NCI-H82 (cell line): Measurements from ENCODE around the gene DLG1.
A peak's percentile ranks its signal among the peaks of the same experiment; 100 is the strongest.

Experiments
- DNase-seq: peaks from one replicate; lab custom pipeline; 2025; lab: John Stamatoyannopoulos, UW

DLG1 gene

DNA sequence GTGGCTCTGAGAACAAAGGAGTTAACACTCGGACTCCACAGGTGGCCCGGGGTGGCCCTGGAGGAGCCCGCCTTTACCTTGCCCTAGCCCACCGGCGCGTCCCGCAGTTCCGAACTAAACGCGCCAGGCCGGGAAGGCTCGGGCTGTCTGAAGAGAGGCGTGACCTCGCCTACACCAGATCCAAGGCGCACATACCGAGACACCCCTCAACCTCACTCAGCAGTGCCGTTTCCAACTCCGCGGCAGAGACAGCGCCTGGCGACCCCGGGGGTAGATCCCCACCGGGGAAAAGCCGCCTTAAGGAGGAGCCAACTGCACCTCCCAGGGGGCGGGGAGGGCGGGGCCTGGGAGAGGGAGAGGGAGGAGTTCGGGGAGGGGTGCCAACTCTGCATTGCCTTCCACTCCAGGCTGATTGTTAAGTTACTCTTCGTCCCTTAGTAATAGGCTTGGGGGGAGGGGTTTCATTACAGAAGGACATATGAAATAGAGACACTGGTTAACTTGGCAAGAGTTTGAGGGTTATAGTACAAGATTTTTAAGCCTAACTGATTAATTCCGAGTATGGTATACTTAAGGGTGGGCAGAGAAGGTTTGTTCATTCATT is at the start of gene DLG1:
TSS of gene DLG1 (minus strand) at position 272 of the 604 bp plus-strand sequence. CDS start 1,408 bp downstream, outside the sequence.
- peak; percentile 99 for DNase-seq

DNA sequence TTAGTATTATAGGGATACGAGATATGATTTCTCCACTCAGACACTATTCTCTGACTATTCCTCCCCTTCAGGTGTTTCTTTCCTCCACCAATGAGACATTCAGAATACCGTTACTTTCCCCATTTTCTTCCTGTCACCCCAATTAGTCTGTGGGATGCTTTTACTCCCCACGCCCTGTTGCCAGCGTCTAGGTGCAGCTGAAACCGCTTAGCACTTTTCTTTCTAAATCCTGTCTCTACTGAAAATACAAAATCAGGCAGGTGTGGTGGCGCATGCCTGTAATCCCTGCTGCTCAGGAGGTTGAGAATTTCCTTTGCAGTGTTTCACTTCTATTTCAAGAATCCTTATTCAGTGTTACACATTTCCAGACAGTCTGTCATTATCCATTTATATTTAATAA is 49.6 kb upstream of the DLG1 start:
- DNase-seq: no peak

DNA sequence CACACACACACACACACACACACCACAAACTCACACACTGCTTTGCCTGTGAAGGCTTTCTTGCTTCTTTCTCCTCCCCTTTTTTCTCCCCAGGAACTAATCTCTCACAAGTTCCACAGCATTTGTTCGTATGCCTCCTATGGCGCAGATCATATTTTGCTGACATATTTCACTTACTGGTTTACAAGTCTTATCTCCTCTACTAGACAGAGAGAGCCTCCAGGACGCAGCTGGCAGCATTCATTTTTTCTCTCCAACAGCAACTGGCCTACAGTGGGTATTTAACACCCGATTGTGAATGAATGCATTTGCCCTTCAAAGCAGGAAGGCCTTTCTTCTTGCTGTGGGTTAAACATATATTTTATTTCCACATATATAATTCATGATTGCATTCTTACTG is 47.0 kb upstream of the DLG1 start:
- no peak for DNase-seq

DNA sequence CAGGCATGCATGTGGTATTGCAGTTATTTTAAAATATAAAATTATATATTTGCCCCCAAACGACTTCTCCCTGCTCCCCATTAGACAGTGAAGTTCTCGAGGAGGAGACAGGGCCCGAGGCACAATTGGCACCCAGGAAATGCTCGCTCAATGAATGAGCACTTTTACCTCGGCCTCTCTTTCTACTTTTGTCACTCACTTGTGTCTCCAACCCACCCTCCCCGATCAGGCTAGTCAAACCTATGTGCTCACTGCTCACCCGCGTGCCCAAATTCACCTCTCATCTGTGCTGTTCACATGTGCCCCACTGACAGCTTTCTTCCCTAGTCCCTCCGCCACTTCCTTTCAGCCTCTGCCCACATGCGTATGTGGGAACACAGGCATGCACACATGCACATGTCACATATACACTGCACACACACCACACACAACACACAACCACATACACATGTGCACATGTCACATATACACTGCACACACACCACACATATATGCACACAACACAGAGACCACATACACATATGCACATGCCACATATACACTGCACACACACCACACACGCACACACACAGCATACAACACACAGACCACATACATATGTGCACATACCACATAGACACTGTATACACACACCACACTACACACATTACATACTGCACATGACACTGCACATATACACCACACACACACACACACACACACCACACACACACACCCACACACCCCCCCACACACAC is 46.3 kb upstream of the DLG1 start:
- no peak for DNase-seq

DNA sequence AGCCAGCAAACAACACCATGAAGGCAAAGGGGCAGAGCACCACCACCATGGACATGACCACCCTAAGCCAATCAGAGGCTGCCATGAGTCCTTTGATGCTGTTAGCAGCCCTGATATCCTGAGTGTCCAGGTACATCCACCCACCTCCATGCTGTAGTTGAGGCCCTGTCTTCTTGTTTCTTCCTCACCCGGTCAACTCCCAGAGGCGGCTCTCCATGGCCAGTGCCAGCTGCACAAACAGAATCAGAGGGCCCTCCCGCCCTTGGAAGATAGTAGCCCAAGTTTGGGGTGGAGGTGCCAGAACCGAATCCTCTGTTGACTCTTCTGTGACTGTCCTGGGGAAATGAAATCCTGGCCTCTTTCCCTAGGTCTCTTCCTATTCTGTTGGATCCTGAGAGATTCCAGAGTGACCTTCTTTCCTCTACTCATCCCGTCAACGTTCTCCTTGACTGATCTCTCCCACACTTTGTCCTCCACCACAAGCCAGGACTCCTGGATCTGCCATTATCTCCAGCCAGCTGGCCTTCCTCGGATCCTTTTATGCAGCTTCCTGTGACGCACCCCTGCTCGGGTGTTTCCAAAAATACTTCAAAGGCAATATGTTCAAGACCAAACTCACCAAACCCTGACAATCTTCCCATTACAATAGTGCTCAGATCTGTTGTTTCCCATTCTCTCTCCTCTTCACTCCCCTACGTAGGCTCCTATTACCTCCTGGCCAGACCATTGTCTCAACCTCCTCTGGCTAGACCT is 45.4 kb upstream of the DLG1 start:
- DNase-seq: no peak

- no peak for DNase-seq
Measured at GRCh38 chr3:197343111-197343510, 44.7 kb upstream of the DLG1 start.

- DNase-seq: no peak
Measured at GRCh38 chr3:197340521-197340871, 42.1 kb upstream of the DLG1 start.

DNA sequence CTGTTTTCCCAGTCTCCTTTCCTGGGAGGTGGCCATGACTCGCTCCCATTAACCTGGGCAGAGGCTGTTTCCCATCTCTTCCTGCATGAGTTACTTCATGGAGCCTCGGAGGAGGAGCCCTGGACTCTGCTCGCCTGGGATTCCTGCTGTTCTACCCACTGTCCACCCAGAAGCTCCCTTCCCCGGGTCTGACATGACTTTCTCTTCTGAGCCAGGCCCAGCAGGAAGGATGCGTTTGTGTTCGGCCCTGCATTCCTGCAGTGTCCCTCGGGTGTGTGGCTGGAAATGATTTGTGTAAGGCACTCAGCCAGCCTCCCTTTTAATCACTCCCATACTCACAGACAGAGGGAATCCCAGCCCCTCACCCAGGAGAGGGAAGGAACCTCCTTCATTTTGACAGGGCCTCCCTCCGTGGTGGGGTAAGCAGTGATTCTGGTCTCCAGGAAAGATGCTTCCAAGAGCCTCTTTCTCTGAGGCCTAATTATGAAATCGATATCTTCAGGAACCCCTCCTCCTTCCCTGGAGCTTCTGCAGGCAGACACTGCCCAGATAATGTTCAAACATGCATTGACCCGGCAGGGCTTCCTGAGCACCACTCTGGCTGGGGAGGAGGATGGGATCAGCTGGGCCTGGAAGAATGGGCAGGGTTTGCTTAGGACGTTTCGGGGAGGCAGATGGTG is 41.6 kb upstream of the DLG1 start:
- DNase-seq: no peak

- DNase-seq: no peak
Measured at GRCh38 chr3:197338586-197338985, 40.2 kb upstream of the DLG1 start.

DNA sequence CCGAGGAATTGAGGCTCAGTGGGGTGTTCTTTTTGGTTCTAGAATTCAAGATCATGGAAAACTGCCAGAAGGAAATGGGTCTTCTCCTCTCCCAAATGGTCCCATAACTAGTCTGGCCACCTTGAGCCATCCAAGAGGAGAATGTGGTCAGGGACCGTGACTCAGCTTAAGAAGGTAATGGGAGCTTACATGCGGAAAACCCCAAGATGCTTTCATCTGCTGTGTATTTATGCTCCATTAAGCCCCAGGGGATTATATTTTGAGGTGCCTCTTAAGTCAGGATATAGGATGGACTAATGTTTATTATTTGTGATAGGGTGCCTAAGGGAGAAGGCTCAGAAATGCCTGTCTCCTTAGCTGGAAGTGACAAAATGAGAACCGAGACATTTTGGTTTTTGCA is 39.2 kb upstream of the DLG1 start:
- peak; percentile 47 for DNase-seq

DNA sequence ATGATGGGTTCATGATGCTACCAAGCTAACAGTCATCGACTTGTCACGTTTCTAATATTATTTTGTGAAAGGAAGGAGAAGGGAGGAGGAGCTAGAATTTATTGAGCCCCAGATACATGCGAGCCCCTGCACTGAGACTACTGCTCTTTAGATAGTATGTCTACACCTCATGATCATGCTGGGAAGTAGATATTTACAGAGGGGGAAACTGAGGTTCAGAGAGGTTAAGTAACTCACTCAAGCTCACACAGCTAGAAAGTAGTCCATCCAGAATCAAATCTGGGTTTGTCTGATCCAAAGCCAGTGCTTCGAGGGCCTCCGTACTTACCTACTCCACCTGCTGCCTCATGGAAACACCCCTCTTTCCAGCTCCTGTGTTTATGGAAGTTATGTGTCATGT is 38.8 kb upstream of the DLG1 start:
- no peak for DNase-seq

DNA sequence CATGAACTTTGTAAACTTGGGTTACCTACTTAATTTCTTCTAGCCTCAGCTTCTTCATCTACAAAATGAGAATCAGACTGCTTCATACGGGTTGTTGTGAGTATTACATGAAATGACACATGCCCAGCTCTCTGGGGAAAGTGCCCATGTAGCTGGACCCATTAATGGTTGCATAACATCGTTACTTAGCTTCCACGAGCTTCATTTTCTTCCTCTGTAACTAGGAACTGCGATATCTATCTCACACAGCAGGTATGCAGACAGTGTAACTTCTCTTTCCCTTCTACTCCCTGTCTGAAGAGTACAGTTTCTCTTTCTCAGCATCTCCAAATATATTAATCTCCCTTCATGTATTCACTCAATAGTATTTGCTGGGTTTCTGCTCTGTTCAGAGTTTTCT is 37.9 kb upstream of the DLG1 start:
- DNase-seq: no peak

DNA sequence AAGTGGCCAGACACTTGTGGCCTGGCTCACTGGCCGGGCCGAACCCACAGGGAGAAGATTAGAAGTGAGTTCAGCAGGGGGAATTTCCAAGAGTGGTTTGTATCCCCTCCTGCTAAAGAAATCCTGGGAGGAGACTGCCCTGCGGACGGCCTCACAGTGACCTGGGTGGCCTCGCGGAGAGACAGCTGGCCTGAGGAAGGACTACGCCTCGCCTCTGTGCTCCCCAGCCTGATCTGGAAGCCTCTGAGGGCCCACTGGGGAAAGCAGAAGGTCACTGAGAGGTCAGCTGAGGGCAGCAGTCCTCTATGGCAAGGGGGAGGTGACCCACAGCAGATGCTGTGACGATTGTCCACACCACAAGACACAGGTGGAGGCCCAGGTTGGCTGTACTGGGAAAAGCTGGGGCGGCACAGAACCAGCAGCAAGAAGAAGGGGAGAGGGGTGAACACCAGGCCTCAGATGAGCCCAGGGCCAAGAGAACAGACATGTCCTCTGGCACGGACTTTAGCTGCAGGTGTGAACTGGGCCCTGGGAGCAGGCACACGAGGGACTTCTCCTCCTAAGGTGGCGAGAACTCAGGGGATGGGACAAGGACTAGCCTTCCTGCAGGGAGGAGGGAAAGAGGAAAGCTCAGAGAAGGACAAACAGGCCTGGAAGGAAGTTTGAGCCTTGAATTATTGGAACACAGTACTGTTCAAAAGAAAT is 37.2 kb upstream of the DLG1 start:
- DNase-seq: peak; percentile 18

- DNase-seq: peak; percentile 68
Measured at GRCh38 chr3:197333901-197334639, 35.7 kb upstream of the DLG1 start.

DNA sequence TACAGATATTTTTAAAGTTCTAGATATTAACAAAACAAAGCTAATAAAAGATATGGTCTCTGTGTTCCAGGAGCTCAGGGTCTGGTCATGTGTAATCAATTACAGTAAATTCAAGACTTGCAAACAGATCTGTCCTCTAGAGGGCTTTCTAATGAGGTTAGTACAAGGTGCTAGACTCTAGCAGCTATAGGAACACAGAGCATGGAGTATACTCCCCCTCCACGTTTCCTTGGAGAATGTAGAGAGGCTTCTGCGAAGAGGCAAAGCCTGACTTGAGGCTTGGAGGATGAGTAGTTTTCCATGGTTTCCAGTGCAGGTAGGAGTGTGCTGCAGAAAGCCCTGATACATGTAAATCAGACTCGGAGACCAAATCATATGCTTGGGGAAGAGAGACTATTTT is 32.7 kb upstream of the DLG1 start:
- peak; percentile 56 for DNase-seq

GRCh38 chr3:197329382-197329781 is 31.0 kb upstream of the DLG1 start:
- no peak for DNase-seq

DNA sequence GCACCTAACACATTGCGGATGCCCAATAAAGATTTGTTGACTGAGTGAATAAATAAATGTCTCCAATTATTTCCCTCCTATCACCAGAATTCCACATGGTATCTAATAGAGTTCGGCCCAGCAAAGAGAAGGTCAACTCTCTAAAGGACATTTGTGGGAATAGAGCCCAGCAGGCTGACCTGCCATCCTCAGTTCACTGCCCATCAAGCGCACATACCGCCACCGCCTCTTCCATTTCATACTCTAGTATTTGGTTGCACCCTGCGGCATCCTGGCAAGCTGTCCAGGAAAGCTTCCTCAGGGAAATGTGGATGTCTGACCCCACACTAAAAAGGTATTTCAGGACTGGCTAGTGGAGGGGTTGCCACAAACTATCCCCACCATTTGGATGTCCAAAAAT is 29.8 kb upstream of the DLG1 start:
- DNase-seq: no peak

DNA sequence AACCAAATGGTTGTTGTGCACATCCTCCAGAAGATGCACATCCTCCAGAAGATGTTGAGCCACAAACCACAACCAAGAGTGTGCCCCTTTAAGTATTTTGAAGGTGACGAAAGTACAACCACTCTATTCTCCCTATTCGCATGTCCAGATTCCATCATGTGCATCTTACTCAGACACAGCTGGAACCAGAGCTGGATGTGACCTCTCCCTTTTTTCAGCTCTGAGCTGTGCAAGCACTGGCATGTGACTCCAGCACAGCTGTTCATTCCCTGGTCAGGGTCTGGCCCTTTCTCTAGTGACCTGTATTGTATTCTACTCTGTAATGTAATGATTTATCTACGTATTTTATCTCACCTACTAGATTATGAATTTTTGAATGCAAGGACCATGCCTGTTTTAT is 29.3 kb upstream of the DLG1 start:
- DNase-seq: no peak

- no peak for DNase-seq
Measured at GRCh38 chr3:197325773-197326172, 27.4 kb upstream of the DLG1 start.

GRCh38 chr3:197322149-197322548 is 23.7 kb upstream of the DLG1 start:
- no peak for DNase-seq

- DNase-seq: no peak
Measured at GRCh38 chr3:197320582-197320981, 22.2 kb upstream of the DLG1 start.
